Activated T-cell treated with anti-CD3 and anti-CD28 coated beads, Interleukin-2, amount 50 U/mL, for 72 hours (primary cell): Measurements from ENCODE around the gene KATNAL1. TPM values are rescaled to one million over a fixed set of nuclear protein-coding genes. Genes with fewer than 3 reads are reported as not detected.

Source experiments
- ATAC-seq, 2 donors: fragments of 150-1000 bp; cut with Tn5 transposase; replicated peaks in 1 of 2; 2 replicates each; pipeline ENCODE4 v1.10.0; 2021; ENCODE audit warnings: moderate library complexity in 2 of 2, mild to moderate bottlenecking in 1 of 2
- DNase-seq, 2 donors: peaks; one replicate each; pipeline ENCODE4 v3.0.0; 2021 to 2022; ENCODE audit warnings: mixed read lengths in 1 of 2
- H3K27ac Mint-ChIP-seq: one replicate; pipeline ENCODE4 v1.8.0; 2022; ENCODE audit warnings: mild to moderate bottlenecking, moderate library complexity, mixed read lengths
- H3K27me3 Mint-ChIP-seq: one replicate; pipeline ENCODE4 v1.8.0; 2022; ENCODE audit warnings: low read depth, mixed read lengths
- H3K36me3 Mint-ChIP-seq, 2 donors: one replicate each; pipeline ENCODE4 v1.8.0; 2022; ENCODE audit warnings: mixed read lengths in 2 of 2, mild to moderate bottlenecking in 1 of 2; ENCODE audit not compliant: insufficient read depth in 2 of 2
- H3K4me1 Mint-ChIP-seq: one replicate; pipeline ENCODE4 v1.8.0; 2022; ENCODE audit warnings: low read depth, mixed read lengths
- H3K4me3 Mint-ChIP-seq, 2 donors: one replicate each; pipeline ENCODE4 v1.8.0; 2022; ENCODE audit warnings: mild to moderate bottlenecking in 2 of 2, mixed read lengths in 2 of 2, moderate library complexity in 2 of 2
- H3K9me3 Mint-ChIP-seq, 2 donors: one replicate each; pipeline ENCODE4 v1.8.0; 2022; ENCODE audit warnings: mixed read lengths in 2 of 2
- total RNA-seq, 2 donors: library from RNA; stranded (reverse); gene quantifications; one replicate each; pipeline ENCODE4 v1.2.3, GENCODE V29; 2022

The KATNAL1 gene
- total RNA-seq, 2 donors from 2014 or later = 17.9 to 25.5 TPM

- Mint-ChIP-seq H3K27me3 (no peaks in the 10 kb centered on the region), H3K4me3 (no peak overlapping the region), H3K27ac (no peak overlapping the region)
Observed at GRCh38 chr13:30340331-30341250, 33.2 kb upstream of the KATNAL1 start.

GRCh38 chr13:30339738-30340330 lies 32.5 kb upstream of the KATNAL1 start:
- DNase-seq = no peak
- H3K4me3 Mint-ChIP-seq = no peak overlapping the region
- ATAC-seq = no peak
- peaks cover 0 to 2% of the 10 kb centered on the region in 2 donors for H3K9me3 Mint-ChIP-seq
- peaks cover 17% of the 10 kb centered on the region for H3K4me1 Mint-ChIP-seq
- H3K27me3 Mint-ChIP-seq = no peaks in the 10 kb centered on the region
- H3K36me3 Mint-ChIP-seq = no peaks in the 10 kb centered on the region
- H3K27ac Mint-ChIP-seq = no peak overlapping the region

More at GRCh38 chr13:30340331-30341250, 33.2 kb upstream of the KATNAL1 start:
- peaks cover 0 to 2% of the 10 kb centered on the region in 2 donors for H3K9me3 Mint-ChIP-seq
- H3K36me3 Mint-ChIP-seq = no peaks in the 10 kb centered on the region
- DNase-seq (no peak), ATAC-seq (no peak)
- peaks cover 25% of the 10 kb centered on the region for H3K4me1 Mint-ChIP-seq

GRCh38 chr13:30338952-30339351 lies 31.6 kb upstream of the KATNAL1 start:
- Mint-ChIP-seq H3K36me3 (no peaks in the 10 kb centered on the region), H3K4me3 (no peak overlapping the region), H3K27ac (no peak overlapping the region), H3K9me3 (peaks cover 0 to 2% of the 10 kb centered on the region in 2 donors), H3K27me3 (no peaks in the 10 kb centered on the region), H3K4me1 (peaks cover 16% of the 10 kb centered on the region)
- ATAC-seq (no peak), DNase-seq (no peak)

- Mint-ChIP-seq H3K27ac (no peak overlapping the region), H3K4me3 (no peak overlapping the region), H3K4me1 (peaks cover 16% of the 10 kb centered on the region), H3K9me3 (peaks cover 0 to 2% of the 10 kb centered on the region in 2 donors), H3K36me3 (no peaks in the 10 kb centered on the region), H3K27me3 (no peaks in the 10 kb centered on the region)
- no peak for ATAC-seq
- DNase-seq = no peak
Observed at GRCh38 chr13:30338331-30338851, 31.0 kb upstream of the KATNAL1 start.

- H3K27ac Mint-ChIP-seq = no peak overlapping the region
- no peaks in the 10 kb centered on the region for H3K36me3 Mint-ChIP-seq
- H3K27me3 Mint-ChIP-seq = no peaks in the 10 kb centered on the region
- DNase-seq = no peak
- H3K9me3 Mint-ChIP-seq = peaks cover 0 to 2% of the 10 kb centered on the region in 2 donors
- ATAC-seq = peak in 1 of 2 donors; percentile 42
- H3K4me1 Mint-ChIP-seq = peaks cover 19% of the 10 kb centered on the region
- H3K4me3 Mint-ChIP-seq = no peak overlapping the region
Observed at GRCh38 chr13:30337061-30337610, 29.8 kb upstream of the KATNAL1 start.

- H3K4me3 Mint-ChIP-seq = no peak overlapping the region
- DNase-seq = peak; percentile 21 to 56
Observed at GRCh38 chr13:30334663-30335386, 27.5 kb upstream of the KATNAL1 start.

GRCh38 chr13:30333616-30334015 lies 26.3 kb upstream of the KATNAL1 start:
- DNase-seq (no peak), ATAC-seq (no peak)
- Mint-ChIP-seq H3K9me3 (peaks cover 0 to 2% of the 10 kb centered on the region in 2 donors), H3K27ac (no peak overlapping the region), H3K27me3 (no peaks in the 10 kb centered on the region), H3K4me1 (peaks cover 30% of the 10 kb centered on the region), H3K36me3 (no peaks in the 10 kb centered on the region), H3K4me3 (no peak overlapping the region)

More at GRCh38 chr13:30334663-30335386, 27.5 kb upstream of the KATNAL1 start:
- Mint-ChIP-seq H3K36me3 (no peaks in the 10 kb centered on the region), H3K27me3 (no peaks in the 10 kb centered on the region), H3K27ac (no peak overlapping the region), H3K4me1 (peaks cover 30% of the 10 kb centered on the region), H3K9me3 (peaks cover 0 to 2% of the 10 kb centered on the region in 2 donors)
- ATAC-seq = peak in 1 of 2 donors; percentile 58

- peaks cover 0 to under 1% of the 10 kb centered on the region in 2 donors for H3K9me3 Mint-ChIP-seq
- ATAC-seq (no peak), DNase-seq (no peak)
- H3K27ac Mint-ChIP-seq = no peak overlapping the region
- peaks cover 27% of the 10 kb centered on the region for H3K4me1 Mint-ChIP-seq
- no peak overlapping the region for H3K4me3 Mint-ChIP-seq
- H3K27me3 Mint-ChIP-seq = no peaks in the 10 kb centered on the region
- H3K36me3 Mint-ChIP-seq = no peaks in the 10 kb centered on the region
Observed at GRCh38 chr13:30332456-30333143, 25.2 kb upstream of the KATNAL1 start.

- peaks cover 14% of the 10 kb centered on the region for H3K4me1 Mint-ChIP-seq
- no peaks in the 10 kb centered on the region for H3K27me3 Mint-ChIP-seq
- DNase-seq (no peak), ATAC-seq (peak; percentile 27 to 52)
- H3K9me3 Mint-ChIP-seq = no peaks in the 10 kb centered on the region
- no peak overlapping the region for H3K27ac Mint-ChIP-seq
- H3K4me3 Mint-ChIP-seq = no peak overlapping the region
- no peaks in the 10 kb centered on the region for H3K36me3 Mint-ChIP-seq
Observed at GRCh38 chr13:30331331-30331771, 24.0 kb upstream of the KATNAL1 start.

- H3K4me1 Mint-ChIP-seq = peaks cover 19% of the 10 kb centered on the region
- no peak overlapping the region for H3K4me3 Mint-ChIP-seq
- DNase-seq (no peak), ATAC-seq (no peak)
- H3K36me3 Mint-ChIP-seq = no peaks in the 10 kb centered on the region
- no peaks in the 10 kb centered on the region for H3K9me3 Mint-ChIP-seq
- no peaks in the 10 kb centered on the region for H3K27me3 Mint-ChIP-seq
- no peak overlapping the region for H3K27ac Mint-ChIP-seq
Observed at GRCh38 chr13:30329009-30329585, 21.7 kb upstream of the KATNAL1 start.

- ATAC-seq (no peak), DNase-seq (no peak)
- Mint-ChIP-seq H3K36me3 (no peaks in the 10 kb centered on the region), H3K27ac (no peak overlapping the region), H3K4me3 (no peak overlapping the region), H3K27me3 (no peaks in the 10 kb centered on the region), H3K4me1 (peaks cover 5% of the 10 kb centered on the region), H3K9me3 (no peaks in the 10 kb centered on the region)
Observed at GRCh38 chr13:30325668-30326067, 18.3 kb upstream of the KATNAL1 start.

GRCh38 chr13:30323524-30323923 lies 16.2 kb upstream of the KATNAL1 start:
- H3K4me1 Mint-ChIP-seq = peaks cover 5% of the 10 kb centered on the region
- H3K36me3 Mint-ChIP-seq = no peaks in the 10 kb centered on the region
- no peaks in the 10 kb centered on the region for H3K27me3 Mint-ChIP-seq
- no peak overlapping the region for H3K27ac Mint-ChIP-seq
- no peaks in the 10 kb centered on the region for H3K9me3 Mint-ChIP-seq
- no peak overlapping the region for H3K4me3 Mint-ChIP-seq
- DNase-seq (no peak), ATAC-seq (no peak)
